Psoas muscle (tissue), 8 donors: ENCODE measurements around the gene GLI3. TPM values are rescaled to one million over a fixed set of nuclear protein-coding genes. Genes with fewer than 3 reads are reported as not detected.

ENCODE experiments used
- ATAC-seq, 4 donors: fragments of 200-7000 bp; cut with Tn5 transposase; one replicate each; pipeline ENCODE4 v1.9.1; 2020; ENCODE audit warnings: moderate library complexity in 3 of 4, mild to moderate bottlenecking in 2 of 4
- DNase-seq, 2 donors: peaks; one replicate each; pipeline ENCODE4 v3.0.0-alpha.2; 2020
- H3K27ac ChIP-seq: fragments of 200-600 bp; one replicate; pipeline ENCODE4 v1.8.0; 2022
- H3K27me3 ChIP-seq, 3 donors: fragments of 200-600 bp in 1 of 3; one replicate each; pipeline versions ENCODE4 v1.6.1 to v1.8.0; 2013 to 2022; ENCODE audit warnings: low read length in 2 of 3, mild to moderate bottlenecking in 2 of 3, moderate library complexity in 1 of 3; ENCODE audit not compliant: insufficient read depth in 3 of 3
- H3K36me3 ChIP-seq, 2 donors: fragments of 200-600 bp in 1 of 2; one replicate each; pipeline versions ENCODE4 v1.6.1 to v1.8.0; 2013 to 2022; ENCODE audit warnings: low read depth in 1 of 2, mild to moderate bottlenecking in 1 of 2, moderate library complexity in 1 of 2; ENCODE audit not compliant: insufficient read depth in 1 of 2
- H3K4me1 ChIP-seq: fragments of 200-600 bp; one replicate; pipeline ENCODE4 v1.8.0; 2022
- H3K4me3 ChIP-seq: fragments of 200-600 bp; one replicate; pipeline ENCODE4 v1.8.0; 2022; ENCODE audit warnings: mild to moderate bottlenecking
- H3K9me3 ChIP-seq: fragments of 200-600 bp; one replicate; pipeline ENCODE4 v1.8.0; 2022
- WGBS, 3 donors: extraction: QIAGEN DNeasy Blood & Tissue Kit; methylation state at CpG; one replicate each; pipeline versions ENCODE4 v1.1.6 to v1.1.7; 2013; 5-methylcytosine and 5-hydroxymethylcytosine counted together
- intact Hi-C, 2 donors: fragments of 100-400 bp; cut with DNase I; formaldehyde crosslinking; loops; one replicate each; pipeline versions ENCODE4 v1.11.0 to v1.14.2; 2022
- polyA plus RNA-seq, 3 donors: library from polyadenylated mRNA; stranded (reverse); fragments of 200-250 nt; gene quantifications; one replicate each; pipeline ENCODE4 v1.2.3, GENCODE V29; 2013
- total RNA-seq, 4 donors: library from RNA; stranded (reverse); fragmentation: NEBNext Ultra II Directional in 2 of 4; extraction: Animal tissue kit (Norgen Biotek cat#: 25700) in 2 of 4; gene quantifications; one replicate each; pipeline versions ENCODE4 v1.2.1 to v1.2.4, GENCODE V29; 2021 to 2023
- TF ChIP-seq, protein P1 (sequence below): fragments of 200-600 bp; IDR thresholded peaks from one replicate; pipeline ENCODE4 v1.8.0; 2022; ENCODE audit warnings: antibody characterized with exemption
- donor health status: healthy with polysubstance abuse.
- donor health status: DM: no; HTN: no; CAD: no; lungs with moderate emphysema.
- donor health status: Bipolar disorder and iron deficiency.
- donor health status: healthy.
- donor health status: DM: yes; HTN: yes; CAD: no.
- donor health status: DM: no; HTN: no; CAD: no.
- donor health status: DM: no; HTN: no; CAD: no.
- donor health status: DM: yes; HTN: yes; CAD: no.

The GLI3 gene
- total and polyA plus RNA-seq, 7 donors, result 0.24 to 4.9 (median 3.2) TPM

DNA sequence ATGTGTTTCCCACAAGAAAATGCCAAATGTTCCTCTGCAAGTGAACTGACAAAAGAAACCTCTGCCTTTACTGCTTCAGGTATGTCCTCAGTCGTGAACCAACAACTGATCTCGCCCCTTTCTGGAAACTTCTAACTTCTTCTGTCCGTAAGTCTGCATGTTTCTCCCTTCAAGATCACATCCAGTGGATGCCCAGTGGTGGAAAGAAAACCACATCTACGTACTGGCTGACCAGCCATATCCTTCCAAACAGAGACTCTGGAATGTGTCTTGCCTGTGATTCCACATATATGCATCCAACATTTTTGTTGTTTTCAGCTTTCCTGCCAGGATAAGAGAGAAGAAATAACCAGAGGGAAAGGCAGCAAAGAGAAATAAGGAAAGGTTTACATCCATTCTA is 152.7 kb downstream of the GLI3 start:
- DNase-seq (no peak), ATAC-seq (no peak)
- intact Hi-C loops, result no loop called here
- Histone ChIP-seq H3K27ac (no peak overlapping the region), H3K4me1 (peaks cover 4% of the 10 kb centered on the region), H3K36me3 (no peaks in the 10 kb centered on the region), H3K27me3 (no peaks in the 10 kb centered on the region), H3K4me3 (no peak overlapping the region), H3K9me3 (no peaks in the 10 kb centered on the region)
- TF ChIP-seq, protein P1, sequence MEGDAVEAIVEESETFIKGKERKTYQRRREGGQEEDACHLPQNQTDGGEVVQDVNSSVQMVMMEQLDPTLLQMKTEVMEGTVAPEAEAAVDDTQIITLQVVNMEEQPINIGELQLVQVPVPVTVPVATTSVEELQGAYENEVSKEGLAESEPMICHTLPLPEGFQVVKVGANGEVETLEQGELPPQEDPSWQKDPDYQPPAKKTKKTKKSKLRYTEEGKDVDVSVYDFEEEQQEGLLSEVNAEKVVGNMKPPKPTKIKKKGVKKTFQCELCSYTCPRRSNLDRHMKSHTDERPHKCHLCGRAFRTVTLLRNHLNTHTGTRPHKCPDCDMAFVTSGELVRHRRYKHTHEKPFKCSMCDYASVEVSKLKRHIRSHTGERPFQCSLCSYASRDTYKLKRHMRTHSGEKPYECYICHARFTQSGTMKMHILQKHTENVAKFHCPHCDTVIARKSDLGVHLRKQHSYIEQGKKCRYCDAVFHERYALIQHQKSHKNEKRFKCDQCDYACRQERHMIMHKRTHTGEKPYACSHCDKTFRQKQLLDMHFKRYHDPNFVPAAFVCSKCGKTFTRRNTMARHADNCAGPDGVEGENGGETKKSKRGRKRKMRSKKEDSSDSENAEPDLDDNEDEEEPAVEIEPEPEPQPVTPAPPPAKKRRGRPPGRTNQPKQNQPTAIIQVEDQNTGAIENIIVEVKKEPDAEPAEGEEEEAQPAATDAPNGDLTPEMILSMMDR, result no peak
- WGBS, 3 donors, result 50 to 94% (median 73%) methylated on average over 4 of the region's 4 CpGs

GRCh38 chr7:42083284-42083683 is 153.7 kb downstream of the GLI3 start:
- ATAC-seq (no peak), DNase-seq (no peak)
- no peaks in the 10 kb centered on the region for H3K27me3 ChIP-seq
- H3K36me3 ChIP-seq, result no peaks in the 10 kb centered on the region
- no peak overlapping the region for H3K4me3 ChIP-seq
- intact Hi-C loops, result no loop called here
- TF ChIP-seq, protein P1, result no peak
- H3K4me1 ChIP-seq, result peaks cover 4% of the 10 kb centered on the region
- WGBS, 3 donors, result 85 to 100% (median 91%) methylated on average over 1 of the region's 1 CpG
- H3K9me3 ChIP-seq, result no peaks in the 10 kb centered on the region
- H3K27ac ChIP-seq, result no peak overlapping the region

- WGBS, 3 donors, result 73 to 82% (median 80%) methylated on average over 8 of the region's 8 CpGs
- intact Hi-C loops, result no loop called here
- peaks cover 4% of the 10 kb centered on the region for H3K4me1 ChIP-seq
- H3K9me3 ChIP-seq, result no peaks in the 10 kb centered on the region
- H3K36me3 ChIP-seq, result no peaks in the 10 kb centered on the region
- H3K27me3 ChIP-seq, result no peaks in the 10 kb centered on the region
- ATAC-seq, result no peak
- no peak for DNase-seq
- no peak overlapping the region for H3K27ac ChIP-seq
- TF ChIP-seq, protein P1, result no peak
- no peak overlapping the region for H3K4me3 ChIP-seq
These were observed 154.9 kb downstream of the GLI3 start for GRCh38 chr7:42082144-42082543.

DNA sequence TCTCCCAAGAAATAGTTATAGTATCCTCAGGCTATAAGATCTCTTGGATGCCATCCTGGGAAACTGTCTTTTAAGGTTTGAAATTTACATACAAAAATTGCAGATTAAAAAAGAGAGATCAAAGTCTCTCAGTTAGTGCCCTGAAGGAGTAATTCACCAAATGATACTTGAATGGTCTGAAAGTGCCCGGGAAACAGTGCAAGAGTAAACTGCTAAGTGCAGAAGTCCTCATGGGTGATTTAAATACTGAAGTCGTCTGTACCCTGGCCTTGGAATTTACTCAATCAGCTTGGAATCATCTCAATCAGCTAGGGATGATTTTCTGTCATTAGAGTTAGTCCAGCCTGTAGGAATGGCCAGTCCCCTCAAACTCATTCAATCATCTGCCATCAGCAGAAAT is 155.3 kb downstream of the GLI3 start:
- H3K27ac ChIP-seq, result no peak overlapping the region
- peaks cover 4% of the 10 kb centered on the region for H3K4me1 ChIP-seq
- no peak for ATAC-seq
- no peaks in the 10 kb centered on the region for H3K36me3 ChIP-seq
- 58 to 67% (median 59%) methylated on average over 2 of the region's 2 CpGs for WGBS, 3 donors
- TF ChIP-seq, protein P1, result no peak
- H3K4me3 ChIP-seq, result no peak overlapping the region
- intact Hi-C loops, result no loop called here
- H3K9me3 ChIP-seq, result no peaks in the 10 kb centered on the region
- H3K27me3 ChIP-seq, result no peaks in the 10 kb centered on the region
- no peak for DNase-seq

GRCh38 chr7:42080841-42081586 is 156.0 kb downstream of the GLI3 start:
- Histone ChIP-seq H3K27ac (no peak overlapping the region), H3K27me3 (no peaks in the 10 kb centered on the region), H3K36me3 (no peaks in the 10 kb centered on the region), H3K4me3 (no peak overlapping the region), H3K9me3 (no peaks in the 10 kb centered on the region), H3K4me1 (peaks cover 4% of the 10 kb centered on the region)
- ATAC-seq (no peak), DNase-seq (no peak)
- intact Hi-C loops, result no loop called here
- 74 to 79% (median 78%) methylated on average over 15 of the region's 15 CpGs for WGBS, 3 donors
- TF ChIP-seq, protein P1, result no peak
